ENCODE results near the gene TTC31. TPM values are rescaled to one million over a fixed set of nuclear protein-coding genes. Genes with fewer than 3 reads are reported as not detected.
"Not testable (repeated sequence)": the region's sequence is repeated elsewhere in the genome, so short reads cannot be mapped to it uniquely, and the experiment has no call there.

TTC31 gene
- total RNA-seq, 1 experiment from 2014 or later, result 10.7 TPM

DNA sequence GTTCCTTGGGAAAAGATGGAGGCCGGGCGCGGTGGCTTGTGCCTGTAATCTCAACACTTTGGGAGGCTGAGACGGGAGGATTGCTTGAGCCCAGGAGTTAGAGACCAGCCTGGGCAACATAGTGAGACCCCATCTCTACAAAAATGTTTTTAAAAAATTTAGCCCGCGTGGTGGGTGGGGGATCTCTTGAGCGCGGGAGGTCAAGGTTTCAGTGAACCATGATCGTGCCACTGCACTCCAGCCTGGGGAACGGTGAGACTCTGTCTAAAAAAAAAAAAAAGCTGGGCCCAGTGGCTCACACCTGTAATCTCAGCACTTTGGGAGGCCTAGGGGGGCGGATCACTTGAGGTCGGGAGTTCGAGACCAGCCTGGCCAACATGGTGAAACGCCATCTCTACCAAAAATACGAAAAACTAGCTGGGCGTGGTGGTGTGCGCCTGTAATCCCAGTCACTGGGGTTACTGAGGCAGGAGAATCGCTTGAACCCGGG is 839 bp downstream of the TTC31 start:
- DNase-seq (ENCODE audit: low spot score), result not testable (repeated sequence)

DNA sequence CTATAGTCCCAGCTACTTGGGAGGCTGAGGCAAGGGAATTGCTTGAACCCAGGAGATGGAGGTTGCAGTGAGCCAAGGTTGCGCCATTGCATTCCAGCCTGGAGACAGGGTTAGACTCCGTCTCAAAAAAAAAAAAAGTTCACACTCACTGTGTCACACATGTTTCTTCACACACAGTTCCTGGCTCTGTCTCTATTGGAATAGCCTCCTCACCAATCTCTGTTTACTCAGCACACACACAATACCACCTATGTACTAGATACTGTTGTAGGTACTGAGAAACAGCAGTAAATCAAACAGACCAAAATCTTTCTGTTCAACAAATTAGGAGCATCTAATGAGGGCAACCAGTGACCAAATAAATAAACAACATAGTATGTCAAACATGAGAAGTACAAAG is 3.3 kb downstream of the TTC31 start:
- no peak for DNase-seq (ENCODE audit: low spot score)

- no peak for DNase-seq (ENCODE audit: low spot score)
Measured at GRCh38 chr2:74488643-74489481, 6.0 kb downstream of the TTC31 start.

DNA sequence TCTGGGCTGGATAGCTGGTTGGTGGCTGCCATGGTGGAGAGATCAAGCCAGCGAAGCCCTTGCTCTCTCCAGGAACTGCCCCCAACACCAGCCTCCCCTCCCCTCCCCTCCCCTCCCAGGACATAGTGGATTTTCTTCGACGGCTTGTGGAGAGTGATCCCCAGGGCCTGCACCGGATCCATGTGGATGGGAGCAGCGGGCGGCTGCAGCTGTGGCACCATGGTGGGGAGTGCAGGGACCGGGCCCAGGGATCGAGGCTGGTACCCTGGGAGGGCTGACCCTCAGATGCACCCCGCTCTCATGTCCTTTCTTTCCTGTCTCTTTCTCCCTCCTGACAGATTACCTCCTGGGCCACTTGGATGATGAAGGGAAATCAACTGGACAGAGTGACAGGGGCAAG is 7.0 kb downstream of the TTC31 start:
- no peak for DNase-seq (ENCODE audit: low spot score)

DNA sequence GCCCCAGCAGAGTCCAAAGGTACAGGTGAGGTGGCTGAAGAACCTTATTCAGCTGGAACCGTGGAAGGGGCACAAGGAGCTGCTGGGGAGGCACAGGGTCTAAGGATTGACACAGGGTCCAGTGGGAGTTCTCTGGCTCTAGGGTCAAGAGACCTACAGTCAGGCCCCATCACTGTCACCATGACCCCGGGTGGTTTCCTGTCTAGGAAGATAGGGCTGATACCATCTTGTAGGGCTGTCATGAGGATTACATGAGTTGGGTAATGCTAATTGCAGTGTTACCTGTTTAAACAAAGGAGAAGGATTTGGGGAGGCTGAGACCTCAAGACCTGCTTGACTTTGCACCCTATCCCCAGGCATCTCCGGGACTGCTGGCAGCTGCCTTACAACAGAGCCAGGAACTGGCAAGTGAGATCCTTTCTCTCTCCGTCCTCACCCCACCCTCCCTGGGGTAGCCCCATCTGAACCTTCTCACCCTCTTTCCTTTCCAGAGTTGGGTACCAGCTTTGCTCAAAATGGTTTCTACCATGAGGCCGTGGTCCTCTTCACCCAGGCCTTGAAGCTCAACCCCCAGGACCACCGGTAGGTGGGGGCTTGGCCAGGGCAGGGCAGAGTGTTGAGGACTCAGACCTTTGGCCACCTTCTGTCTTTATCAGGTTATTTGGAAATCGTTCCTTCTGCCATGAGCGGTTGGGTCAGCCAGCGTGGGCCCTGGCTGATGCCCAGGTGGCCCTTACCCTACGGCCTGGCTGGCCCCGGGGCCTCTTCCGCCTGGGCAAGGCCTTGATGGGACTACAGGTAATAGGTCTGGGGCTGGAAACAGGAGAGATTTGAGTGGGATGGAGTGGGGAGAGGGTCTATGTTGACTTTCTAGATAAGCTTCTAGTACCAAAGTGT is 9.0 kb downstream of the TTC31 start:
- no peak for DNase-seq (ENCODE audit: low spot score)

DNA sequence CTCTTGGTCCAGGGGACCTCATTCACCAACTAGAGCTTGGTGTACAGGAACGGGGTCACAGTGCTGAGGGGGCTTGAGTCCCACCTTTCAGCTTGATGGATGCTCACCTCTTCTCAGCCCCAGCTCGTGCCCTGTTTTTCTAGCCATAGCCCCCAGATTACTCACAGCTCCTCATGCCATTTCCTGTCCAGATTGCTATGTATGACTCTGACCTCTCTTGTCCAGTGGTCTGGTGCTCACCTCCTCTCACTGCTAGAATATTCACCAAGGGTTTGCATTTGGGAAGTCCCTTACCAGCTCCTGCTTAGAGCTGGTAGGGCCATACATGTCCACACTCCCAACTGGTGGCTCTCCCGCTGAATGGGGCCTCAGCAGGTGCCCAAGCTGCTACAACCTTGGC is 10.7 kb downstream of the TTC31 start:
- no peak for DNase-seq (ENCODE audit: low spot score)

DNA sequence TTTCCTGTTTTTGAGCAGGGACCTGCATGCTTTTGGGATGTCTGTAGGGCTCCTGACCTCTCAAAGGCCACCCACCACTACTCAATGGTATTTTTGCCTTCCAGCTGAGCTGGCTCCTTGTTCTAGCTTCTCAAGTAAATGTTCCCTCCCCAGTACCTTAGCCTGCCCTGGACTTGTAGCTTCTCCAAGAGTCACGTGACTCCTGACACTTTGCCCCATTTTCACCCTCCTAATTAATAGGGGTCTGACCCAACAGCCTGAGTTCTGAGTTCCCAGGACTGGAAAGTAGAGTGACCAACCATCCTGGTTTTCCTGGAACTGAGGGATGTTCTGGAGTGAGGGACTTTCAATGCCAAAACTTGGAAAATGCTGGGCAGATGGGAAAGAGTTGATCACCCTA is 12.6 kb downstream of the TTC31 start:
- no peak for DNase-seq (ENCODE audit: low spot score)

GRCh38 chr2:74496997-74497776 is 14.3 kb downstream of the TTC31 start:
- DNase-seq (ENCODE audit: low spot score), result no peak

DNA sequence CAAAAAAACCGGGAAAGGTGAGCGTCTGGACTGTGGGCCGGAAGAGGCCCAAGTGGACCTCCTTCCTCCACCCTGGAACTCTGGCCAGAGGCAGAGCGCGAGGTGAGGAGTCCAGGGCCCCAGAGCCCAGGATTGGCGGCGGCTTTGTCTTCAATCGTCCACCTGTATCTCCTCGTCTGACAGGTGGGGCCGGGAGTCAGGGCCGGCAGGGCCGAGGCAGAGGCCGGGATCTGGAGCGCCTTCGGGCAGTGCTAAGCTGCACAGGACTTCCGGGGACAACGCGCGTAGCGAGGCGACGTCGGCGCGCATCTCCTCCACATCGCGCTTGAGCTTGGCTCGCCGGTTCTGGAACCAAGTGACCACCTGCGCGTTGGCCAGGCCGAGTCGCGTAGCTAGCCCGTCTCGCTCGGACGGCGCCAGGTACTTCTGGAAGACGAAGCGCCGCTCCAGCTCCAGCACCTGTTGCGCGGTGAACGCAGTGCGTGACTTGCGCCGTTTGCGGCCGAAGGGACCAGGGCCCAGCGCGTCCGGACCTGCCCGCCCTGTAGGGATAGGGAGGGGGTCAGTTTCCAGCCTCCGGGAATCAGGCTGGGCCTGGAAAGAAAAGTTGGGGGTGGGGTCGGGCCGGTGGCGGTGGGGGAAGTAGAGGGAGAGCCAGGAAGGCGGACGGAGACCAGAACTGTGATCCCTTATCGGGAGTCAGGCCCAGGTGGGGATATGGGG is 15.1 kb downstream of the TTC31 start:
- no peak for DNase-seq (ENCODE audit: low spot score)

DNA sequence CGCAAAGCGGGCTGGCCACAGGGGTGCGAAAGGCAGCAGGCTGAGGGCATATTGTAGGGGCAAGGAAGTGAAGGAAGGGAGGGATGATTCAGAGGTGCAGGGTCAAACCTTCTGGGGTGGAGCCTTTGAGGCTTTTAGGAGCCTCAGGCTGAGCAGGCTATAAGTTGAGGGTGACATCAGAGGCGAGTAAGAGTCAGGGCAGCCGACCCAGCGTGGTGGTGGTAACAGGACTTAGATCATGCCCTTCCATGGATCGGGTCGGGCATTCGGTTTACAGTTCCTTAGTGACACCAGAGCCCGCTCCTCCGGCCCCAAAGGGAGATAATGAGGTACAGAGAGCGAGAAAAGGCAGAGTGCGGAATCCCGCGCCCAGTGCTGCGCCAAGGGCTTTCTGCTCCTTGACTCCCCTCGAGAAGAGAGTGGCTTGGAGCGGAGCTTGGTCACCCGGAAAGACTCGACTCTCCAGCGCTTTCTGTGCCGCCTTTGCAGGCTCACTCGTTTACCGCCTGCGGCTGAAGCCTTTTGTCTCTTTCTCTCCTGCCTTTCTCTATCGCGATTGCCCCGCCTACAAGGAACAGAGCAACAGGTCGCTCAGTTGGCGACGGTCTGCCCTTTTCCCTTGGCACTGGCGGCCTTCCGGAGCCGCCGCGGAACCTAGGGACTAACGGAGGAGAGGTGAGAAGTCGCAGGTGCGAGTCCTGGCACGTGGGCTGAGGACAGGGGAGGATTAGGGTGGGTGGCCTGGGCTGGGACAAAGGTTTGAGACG is 15.8 kb downstream of the TTC31 start:
- no peak for DNase-seq (ENCODE audit: low spot score)

GRCh38 chr2:74499267-74499939 is 16.5 kb downstream of the TTC31 start, which contains the start of gene LBX2:
Gene LBX2, minus strand, starts transcription at chr2:74499603. Its CDS starts 66 bp downstream, at chr2:74499537.
- DNase-seq (ENCODE audit: low spot score), result no peak

- no peak for DNase-seq (ENCODE audit: low spot score)
Measured at GRCh38 chr2:74499940-74500577, 17.2 kb downstream of the TTC31 start.

GRCh38 chr2:74500578-74500946 is 17.7 kb downstream of the TTC31 start:
- no peak for DNase-seq (ENCODE audit: low spot score)

GRCh38 chr2:74501335-74502071 is 18.6 kb downstream of the TTC31 start:
- DNase-seq (ENCODE audit: low spot score), result no peak

- no peak for DNase-seq (ENCODE audit: low spot score)
Measured at GRCh38 chr2:74502147-74502719, 19.4 kb downstream of the TTC31 start.

- DNase-seq (ENCODE audit: low spot score), result peak; percentile 60
Measured at GRCh38 chr2:74502720-74503505, 20.0 kb downstream of the TTC31 start.
